ENCODE results near the gene UBE2J2. TPM values are rescaled to one million over a fixed set of nuclear protein-coding genes. Genes with fewer than 3 reads are reported as not detected.

The UBE2J2 gene
- total RNA-seq, 1 donor from 2014 or later, result 40.0 TPM

DNA sequence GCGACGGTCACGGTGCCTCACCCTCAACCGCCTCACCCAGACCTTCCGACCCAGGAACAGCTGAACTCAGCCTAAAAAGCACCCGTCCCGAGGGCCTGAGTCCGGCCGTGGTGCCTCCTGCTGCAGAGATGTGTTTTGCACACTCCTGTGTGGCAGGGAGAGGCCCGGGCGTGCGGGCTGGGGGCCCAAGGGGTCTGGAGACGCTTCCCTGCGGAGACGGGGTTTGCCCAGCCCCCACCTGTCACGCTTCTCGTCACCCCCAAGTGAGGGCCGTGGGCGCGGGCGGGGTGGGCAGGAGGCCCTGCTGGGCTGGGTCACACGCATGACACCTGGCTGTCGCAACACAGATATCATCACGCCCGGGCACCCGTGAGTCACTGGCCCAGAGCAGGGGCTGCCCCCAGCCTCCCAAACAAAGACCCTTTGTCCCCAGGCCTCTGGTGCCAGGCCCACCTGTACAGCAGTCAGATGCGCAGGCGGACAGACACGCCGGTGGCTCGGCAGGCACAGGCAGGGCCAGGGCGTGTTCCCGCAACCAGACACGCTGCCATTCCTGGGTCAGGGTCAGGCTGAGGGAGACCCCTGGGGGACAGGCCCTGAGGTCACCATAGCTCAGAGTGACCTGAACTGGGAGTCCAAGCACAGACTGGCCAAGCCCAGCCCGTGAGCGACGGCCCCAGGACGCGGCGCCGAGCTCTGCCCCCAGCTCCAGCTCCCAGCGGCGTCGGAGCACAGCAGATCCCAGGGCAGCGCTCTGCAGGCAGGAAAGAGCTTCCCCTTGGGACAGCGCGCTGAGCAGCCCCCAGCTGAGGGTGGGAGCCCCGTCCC lies 35.6 kb downstream of the UBE2J2 start:
- no peak for ATAC-seq
- intact Hi-C loops (cut with DNase I), result no loop called here
- DNase-seq (ENCODE audit: missing footprints), result no peak

DNA sequence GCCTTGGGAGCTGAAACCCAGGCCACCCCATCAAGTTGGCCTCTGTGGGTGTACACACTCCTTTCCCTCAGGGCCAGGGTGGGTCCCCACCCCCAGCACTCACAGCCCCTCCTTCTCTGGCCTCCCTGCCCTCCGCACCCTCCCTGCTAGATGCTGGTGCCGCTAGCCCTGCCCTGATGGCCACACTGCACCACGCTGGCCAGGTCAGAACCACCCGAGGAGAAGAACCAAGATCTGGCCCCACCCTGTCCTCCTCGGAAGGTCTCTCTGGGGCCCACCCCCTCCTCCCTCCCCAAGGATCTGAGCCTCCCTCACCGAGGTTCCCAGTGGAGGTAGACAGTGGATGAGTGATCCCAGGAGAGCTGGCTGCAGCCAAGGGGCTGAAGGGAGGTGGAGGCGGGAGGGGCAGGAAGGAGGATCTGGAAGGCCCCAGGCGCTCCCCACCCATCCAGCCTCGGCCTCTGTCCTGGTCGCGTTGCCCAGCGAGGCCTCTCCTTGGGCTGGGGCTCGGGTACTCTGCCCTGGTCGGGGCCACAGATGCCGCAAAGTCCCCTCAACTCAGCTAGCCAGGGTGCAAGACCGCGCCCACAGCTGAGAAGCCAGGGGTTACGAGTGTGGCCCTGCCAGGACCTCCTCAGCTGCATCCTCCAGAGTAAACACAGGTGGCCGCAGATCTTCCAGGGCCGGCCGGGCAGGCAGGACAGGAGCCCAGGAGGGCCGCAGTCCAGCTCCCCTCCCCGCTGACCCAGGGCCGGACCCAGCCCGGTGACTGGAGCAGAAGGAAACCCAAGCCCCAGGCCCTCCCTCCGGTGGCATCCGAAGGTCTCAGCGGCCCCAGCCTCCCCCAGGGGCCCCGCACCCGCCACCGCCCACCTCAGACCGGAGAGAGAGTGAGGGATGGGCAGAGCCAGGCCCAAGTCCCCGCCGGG lies 36.4 kb downstream of the UBE2J2 start:
- DNase-seq (ENCODE audit: missing footprints) (no peak), ATAC-seq (no peak)
- intact Hi-C loops (cut with DNase I), result no loop called here

DNA sequence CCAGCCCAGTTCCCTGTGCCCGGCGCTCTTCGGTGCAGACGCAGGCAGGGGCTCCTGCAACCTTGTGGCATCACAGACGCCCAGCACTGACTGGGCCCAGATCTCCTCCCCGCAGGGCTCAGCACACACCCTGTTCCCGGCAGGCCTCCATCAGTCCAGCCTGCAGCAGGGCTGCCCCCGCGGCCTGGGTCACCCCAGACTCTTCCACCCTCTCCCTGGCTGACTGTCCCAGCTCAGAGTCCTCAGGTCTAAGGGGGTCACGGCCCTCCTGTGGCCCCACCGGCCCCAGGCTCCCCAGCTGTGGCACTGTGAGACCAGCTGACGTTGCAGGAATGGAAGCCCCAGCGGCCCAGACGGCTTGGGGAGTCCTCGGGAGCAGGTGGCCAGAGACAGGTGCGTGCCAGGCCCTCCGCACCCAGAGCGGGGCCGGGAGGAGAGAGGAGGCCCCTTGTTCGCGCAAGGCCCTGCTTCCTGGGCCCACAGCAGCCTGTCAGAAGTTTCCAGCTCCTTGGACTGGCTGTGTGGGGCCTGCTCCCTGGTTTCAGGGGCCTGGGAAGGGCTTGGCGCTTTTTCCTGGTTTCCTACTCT lies 37.4 kb downstream of the UBE2J2 start:
- DNase-seq (ENCODE audit: missing footprints) (no peak), ATAC-seq (no peak)
- intact Hi-C loops (cut with DNase I), result no loop called here

DNA sequence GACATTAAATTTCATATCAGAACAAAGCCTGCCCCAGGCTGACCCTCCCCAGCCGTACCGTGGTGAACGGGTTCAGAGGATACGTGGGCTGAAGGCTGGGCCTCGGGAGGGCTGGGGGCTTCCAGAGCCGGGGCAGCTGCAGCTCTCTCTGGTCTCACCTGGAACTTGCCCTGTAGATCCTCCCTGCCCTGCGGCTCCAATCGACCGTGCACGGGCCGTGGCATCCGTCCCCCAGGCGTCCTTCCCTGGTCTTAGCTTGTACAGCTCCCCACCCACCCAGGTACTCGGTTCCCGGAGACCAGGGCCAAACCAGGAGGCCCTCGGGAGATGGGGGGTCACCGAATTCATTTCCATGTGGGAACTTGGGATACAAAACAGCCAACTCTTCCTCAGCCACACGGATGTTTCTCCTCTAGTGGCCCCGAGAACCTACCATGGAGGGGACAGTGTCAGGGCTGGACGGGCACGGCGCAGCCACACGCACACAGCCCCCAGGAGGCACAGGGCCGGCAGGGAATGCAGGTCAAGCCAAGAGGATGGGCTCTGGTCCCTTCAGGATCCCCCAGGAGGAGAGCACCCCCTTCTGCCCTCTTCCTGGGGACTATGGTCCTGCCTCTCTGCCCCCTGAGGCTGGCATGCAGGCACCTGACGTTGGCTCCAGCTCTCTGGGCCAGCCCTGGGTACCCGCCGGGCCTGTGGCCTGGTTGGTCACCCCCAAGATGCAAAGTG lies 38.5 kb downstream of the UBE2J2 start:
- no peak for ATAC-seq
- no peak for DNase-seq (ENCODE audit: missing footprints)
- intact Hi-C loops (cut with DNase I), result no loop called here

DNA sequence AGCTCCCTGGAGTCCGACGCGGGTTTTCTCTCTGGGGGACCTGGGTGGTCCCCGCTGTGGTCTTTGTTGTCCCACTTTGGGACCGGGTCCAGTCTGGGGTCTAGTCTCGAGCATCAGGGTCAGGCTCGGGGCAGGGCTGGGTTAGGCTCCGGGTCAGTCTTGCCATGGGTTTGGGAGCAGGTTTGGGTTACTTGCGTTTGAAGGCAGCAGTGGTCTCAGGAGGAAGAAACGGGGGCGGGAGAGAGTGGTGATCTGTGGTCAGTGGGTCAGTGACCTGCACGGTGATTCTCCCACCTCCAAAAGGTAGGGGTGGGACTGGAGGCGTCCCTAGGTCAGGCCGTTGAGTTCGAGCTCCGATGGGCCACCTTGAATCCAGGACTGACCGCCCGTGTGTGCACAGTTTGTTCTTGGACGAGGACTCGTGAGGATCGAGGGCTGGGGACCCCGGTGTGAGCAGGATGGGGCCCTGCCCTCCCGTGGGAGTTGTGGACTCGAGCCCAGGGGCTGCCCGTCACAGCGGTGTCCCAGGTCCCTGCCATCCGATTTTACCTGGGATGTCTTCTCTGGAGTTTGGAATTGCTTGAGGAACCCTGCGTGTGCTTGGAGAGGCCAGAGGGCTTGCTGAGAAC lies 39.4 kb downstream of the UBE2J2 start:
- DNase-seq (ENCODE audit: missing footprints) (no peak), ATAC-seq (no peak)
- intact Hi-C loops (cut with DNase I), result loop anchor here (5.0 kb wide), 1 partner anchor 112 kb away; no protein-coding TSS in a partner anchor

DNA sequence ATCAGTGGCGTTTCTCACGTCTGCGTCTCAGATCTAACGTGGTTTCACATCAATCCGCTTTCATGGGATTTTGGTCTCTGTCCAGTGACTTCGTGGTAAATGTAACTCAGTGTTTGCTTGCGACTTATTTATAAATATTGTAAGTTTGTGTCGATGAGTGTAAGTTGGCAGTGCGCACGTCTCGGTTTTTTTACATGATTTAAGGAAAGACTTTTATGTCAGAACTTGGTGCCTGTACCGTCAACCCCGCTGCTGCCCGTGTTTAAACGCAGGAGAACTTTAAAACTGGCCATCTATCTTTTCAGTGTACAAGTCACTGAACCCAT lies 40.1 kb downstream of the UBE2J2 start:
- ATAC-seq (no peak), DNase-seq (ENCODE audit: missing footprints) (no peak)
- intact Hi-C loops (cut with DNase I), result loop anchor here (2.0 to 5.0 kb wide), 2 partner anchors 39 to 111 kb away; partner anchors contain the start of gene UBE2J2

DNA sequence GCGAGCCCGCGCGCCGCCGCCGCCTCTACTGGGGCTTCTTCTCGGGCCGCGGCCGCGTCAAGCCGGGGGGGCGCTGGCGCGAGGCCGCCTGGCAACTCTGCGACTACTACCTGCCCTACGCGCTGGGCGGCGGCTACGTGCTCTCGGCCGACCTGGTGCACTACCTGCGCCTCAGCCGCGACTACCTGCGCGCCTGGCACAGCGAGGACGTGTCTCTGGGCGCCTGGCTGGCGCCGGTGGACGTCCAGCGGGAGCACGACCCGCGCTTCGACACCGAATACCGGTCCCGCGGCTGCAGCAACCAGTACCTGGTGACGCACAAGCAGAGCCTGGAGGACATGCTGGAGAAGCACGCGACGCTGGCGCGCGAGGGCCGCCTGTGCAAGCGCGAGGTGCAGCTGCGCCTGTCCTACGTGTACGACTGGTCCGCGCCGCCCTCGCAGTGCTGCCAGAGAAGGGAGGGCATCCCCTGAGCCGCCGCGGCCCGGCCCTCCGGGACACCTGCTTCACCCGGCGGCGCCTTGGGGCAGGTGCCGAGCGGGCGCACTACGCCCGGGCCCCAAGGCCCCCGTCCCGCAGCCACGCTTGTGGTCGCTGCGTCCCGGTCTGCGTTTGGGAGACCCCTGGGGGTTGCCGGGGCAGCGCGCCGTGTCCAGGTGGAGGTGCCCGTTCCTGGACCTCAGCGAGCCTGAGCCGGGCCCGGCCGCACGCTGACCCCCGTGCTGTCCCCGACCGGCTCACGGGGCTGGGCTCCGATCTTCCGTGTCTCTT lies 40.7 kb downstream of the UBE2J2 start:
- DNase-seq (ENCODE audit: missing footprints), result no peak
- intact Hi-C loops (cut with DNase I), result loop anchor here (2.0 to 5.0 kb wide), 2 partner anchors 40 to 111 kb away; partner anchors contain the start of gene UBE2J2
- ATAC-seq, result no peak

DNA sequence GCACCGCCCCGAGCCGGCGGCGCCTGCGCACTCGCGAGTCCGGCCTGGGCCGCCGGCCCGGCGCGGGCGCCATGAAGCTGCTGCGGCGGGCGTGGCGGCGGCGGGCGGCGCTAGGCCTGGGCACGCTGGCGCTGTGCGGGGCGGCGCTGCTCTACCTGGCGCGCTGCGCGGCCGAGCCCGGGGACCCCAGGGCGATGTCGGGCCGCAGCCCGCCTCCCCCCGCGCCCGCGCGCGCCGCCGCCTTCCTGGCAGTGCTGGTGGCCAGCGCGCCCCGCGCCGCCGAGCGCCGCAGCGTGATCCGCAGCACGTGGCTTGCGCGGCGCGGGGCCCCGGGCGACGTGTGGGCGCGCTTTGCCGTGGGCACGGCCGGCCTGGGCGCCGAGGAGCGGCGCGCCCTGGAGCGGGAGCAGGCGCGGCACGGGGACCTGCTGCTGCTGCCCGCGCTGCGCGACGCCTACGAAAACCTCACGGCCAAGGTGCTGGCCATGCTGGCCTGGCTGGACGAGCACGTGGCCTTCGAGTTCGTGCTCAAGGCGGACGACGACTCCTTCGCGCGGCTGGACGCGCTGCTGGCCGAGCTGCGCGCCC lies 41.4 kb downstream of the UBE2J2 start, which contains the start of gene B3GALT6:
B3GALT6 (plus strand) TSS at position 30 of the 588 bp plus-strand sequence; CDS start at position 72, 42 bp downstream.
- ATAC-seq (no peak), DNase-seq (ENCODE audit: missing footprints) (no peak)
- intact Hi-C loops (cut with DNase I), result loop anchor here (2.0 to 5.0 kb wide), 2 partner anchors 40 to 110 kb away; partner anchors contain the start of gene UBE2J2

DNA sequence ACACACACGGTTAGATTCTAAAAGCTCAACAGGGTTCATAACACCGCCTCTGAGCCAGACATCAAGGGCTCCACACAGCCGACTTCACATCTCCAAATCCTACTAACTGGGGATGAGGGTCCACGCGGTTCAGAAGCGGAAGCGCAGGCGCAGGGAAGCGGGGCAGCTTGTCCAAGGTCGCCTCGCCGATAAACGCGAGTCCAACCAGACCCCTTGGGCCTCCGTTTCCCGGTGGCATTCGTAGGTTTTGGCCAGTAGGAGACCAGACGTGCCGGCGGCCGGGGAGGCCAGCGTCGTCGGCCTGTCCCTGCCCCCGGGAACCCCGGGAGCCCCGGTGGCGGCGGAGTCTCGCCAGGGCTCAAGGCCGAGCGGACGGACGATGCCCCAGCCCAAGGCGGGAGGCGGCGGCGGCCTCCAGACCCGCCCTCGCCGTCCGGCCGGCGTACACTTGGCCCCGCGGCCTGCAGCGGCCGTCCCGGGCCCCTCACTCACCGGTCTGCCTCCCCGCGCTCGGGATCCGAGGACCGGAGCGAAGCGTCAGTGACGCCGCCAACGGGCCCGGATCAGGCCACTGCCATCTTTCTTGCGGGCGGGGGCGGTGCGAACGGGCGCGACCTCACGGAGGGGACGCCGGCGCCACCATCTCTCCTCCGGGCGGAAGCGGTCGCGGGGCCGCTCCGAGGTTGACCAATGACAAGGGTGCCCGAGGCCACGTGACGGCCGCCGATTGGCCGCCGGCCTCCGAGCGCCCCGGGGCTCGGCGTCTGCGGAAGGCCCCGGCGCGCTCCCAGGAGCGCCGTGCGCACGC lies 42.0 kb downstream of the UBE2J2 start, which contains the start of gene SDF4:
SDF4 (minus strand) TSS at position 602 of the 808 bp plus-strand sequence. CDS start 3,229 bp downstream, outside the sequence.
- DNase-seq (ENCODE audit: missing footprints), result peak; percentile 99
- ATAC-seq, result peak; percentile 98
- intact Hi-C loops (cut with DNase I), result loop anchor here (2.0 to 5.0 kb wide), 2 partner anchors 41 to 109 kb away; partner anchors contain the start of gene UBE2J2

DNA sequence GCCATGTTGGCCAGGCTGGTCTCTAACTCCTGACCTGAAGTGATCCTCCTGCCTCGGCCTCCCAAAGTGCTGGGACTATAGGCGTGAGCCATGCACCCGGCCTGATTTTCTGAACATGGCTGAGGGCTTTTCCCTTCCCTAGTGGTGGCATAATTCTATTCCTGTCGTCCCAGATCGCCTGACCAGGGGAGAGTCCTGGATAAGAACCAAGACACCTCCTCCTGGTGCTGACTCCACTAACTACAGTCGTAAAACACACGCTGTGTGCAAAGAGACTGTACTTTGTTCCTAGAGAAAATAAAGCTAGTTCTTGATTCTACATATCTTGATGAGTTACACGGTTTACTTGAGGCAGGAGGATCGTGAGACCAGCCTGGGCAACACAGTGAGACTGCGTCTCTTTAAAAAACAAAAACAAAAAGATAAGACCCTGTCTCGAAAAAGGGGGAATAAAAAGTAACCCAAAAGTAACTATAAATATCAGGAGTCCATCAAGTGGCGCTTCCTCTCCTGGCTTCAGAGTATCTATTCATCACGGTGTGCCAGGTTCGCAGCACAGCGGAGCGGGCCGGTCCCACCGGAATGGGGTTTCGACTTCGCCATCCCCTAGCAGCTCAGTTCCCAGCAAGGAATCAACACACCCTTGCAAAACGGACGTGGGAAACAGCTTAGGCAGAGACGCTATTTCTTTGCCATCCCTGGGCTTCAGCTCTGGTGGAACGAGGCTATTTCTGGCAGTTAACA lies 42.8 kb downstream of the UBE2J2 start:
- no peak for ATAC-seq
- no peak for DNase-seq (ENCODE audit: missing footprints)
- intact Hi-C loops (cut with DNase I), result loop anchor here (5.0 kb wide), 1 partner anchor 109 kb away; no protein-coding TSS in a partner anchor

DNA sequence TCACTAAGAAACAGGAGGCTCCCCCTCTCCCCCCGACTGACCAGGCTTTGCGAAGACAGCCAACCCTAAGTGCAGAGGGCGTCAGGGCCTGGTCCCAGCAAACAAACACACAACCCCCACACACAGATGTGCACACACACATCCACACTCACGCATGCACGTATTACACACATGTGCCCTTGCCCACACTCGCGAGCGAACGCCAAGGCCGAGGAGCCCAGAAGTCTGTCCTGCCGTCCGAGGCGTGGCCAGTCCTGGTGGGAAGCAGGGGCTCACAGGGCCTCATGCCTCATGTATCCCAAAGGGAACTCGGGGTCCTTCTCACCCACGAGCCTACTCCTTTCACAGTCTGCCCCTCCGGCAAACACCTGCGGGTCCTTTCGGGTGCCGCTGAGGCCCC lies 43.9 kb downstream of the UBE2J2 start:
- DNase-seq (ENCODE audit: missing footprints) (no peak), ATAC-seq (no peak)
- intact Hi-C loops (cut with DNase I), result loop anchor here (5.0 kb wide), 1 partner anchor 107 kb away; no protein-coding TSS in a partner anchor

DNA sequence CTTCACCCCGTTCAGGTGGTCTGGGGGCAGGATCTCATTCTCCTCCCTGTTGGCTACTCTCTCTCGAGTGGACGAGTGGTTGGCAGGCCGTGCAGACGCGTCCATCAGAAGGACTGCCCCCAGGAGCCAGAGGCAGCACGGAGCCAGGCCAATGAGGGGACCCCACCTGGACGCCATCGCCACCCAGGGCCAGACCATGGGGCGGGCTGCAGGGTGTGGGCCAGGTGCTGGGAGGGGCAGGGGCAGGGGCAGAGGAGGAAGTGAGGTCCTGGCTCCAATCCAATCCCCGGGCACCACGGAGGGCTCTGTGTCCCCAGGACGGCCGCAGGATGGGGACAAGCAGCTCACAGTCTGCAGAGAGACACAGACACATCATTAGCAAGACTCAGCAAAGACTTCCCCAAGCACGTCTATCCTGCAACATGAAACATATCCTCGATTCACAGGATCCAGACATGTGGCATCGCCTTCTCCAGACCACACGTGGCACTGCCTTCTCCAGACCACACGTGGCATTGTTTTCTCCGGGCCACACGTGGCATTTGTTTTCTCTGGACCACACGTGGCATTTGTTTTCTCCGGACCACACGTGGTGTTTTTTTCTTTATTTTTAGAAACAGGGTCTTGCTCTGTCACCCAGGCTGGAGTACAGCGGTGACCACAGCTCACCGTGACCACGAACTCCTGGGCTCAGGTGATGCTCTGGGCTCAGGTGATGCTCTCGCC lies 44.9 kb downstream of the UBE2J2 start:
- no peak for ATAC-seq
- no peak for DNase-seq (ENCODE audit: missing footprints)
- intact Hi-C loops (cut with DNase I), result no loop called here

DNA sequence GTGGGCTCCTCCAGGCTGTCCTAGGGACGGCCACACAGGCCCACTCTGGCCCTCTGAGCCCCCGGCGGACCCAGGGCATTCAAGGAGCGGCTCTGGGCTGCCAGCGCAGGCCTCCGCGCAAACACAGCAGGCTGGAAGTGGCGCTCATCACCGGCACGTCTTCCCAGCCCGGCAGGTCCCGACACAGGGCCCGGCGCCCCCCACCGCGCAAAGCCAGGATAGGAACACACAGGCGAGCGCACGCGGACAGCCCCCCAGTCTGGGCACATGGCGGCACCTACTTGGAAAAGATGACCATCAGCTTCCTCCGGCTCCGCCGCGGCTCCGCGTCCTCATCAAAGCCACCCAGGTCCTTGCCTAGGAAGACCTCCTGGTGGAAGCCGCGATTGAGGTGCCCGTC lies 45.5 kb downstream of the UBE2J2 start:
- intact Hi-C loops (cut with DNase I), result no loop called here
- DNase-seq (ENCODE audit: missing footprints) (no peak), ATAC-seq (no peak)

DNA sequence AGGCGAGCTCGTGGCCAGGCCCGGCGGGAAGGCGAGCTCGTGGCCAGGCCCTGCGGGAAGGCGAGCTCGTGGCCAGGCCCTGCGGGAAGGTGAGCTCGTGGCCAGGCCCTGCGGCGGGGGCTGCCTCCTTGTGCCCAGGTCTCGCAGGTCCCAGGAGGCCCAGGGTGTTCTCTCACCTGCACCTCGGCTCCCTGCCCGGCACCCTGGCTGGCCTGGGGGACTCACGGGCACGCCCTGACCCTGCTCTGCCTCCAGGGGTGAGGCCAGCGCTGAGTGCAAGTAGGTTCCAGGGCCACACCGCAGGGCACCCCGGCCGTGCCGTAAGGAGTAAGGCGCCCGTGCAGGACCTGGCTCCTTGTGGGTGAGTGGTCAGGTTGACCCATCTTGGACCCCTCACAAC lies 46.3 kb downstream of the UBE2J2 start:
- no peak for ATAC-seq
- intact Hi-C loops (cut with DNase I), result no loop called here
- DNase-seq (ENCODE audit: missing footprints), result no peak
